IMR-90 (cell line): Measurements from ENCODE around the gene PAX1. TPM values are rescaled to one million over a fixed set of nuclear protein-coding genes. Genes with fewer than 3 reads are reported as not detected.

Experiments
- ATAC-seq: fragments of 200-7000 bp; cut with Tn5 transposase; 2 replicates; pipeline ENCODE4 v1.9.1; 2020; ENCODE audit warnings: low read depth, mild to moderate bottlenecking, moderate library complexity
- BruUV-seq: library from RNA; stranded (reverse); fragments of 400-500 nt; replicated peaks from 2 replicates; lab custom pipeline; 2021; lab: Mats Ljungman, UMichigan
- CTCF ChIA-PET: fragments of 300-600 bp; formaldehyde crosslinking; extraction: SDS; loops from one replicate; lab custom pipeline; 2021; ENCODE audit warnings: antibody characterized with exemption; lab: Yijun Ruan, JAX
- POLR2A ChIA-PET: fragments of 300-600 bp; sonication (Branson Sonifier 250); formaldehyde crosslinking; loops from one replicate; lab custom pipeline; 2022; ENCODE audit warnings: antibody characterized with exemption; ENCODE audit not compliant: unreplicated experiment; lab: Charles Lee
- DNase-seq: peaks from one replicate; pipeline ENCODE4 v3.0.0; 2013
- H2AFZ ChIP-seq: replicated peaks from 2 replicates; pipeline ENCODE3; 2013; ENCODE audit warnings: low read length, mild to moderate bottlenecking; ENCODE audit not compliant: poor library complexity
- H2AK5ac ChIP-seq: 2 replicates; pipeline ENCODE4 v1.6.1; 2013; ENCODE audit warnings: low read depth, low read length, inconsistent platforms
- H2AK9ac ChIP-seq: replicated peaks from 2 replicates; pipeline ENCODE3; 2013; ENCODE audit warnings: mild to moderate bottlenecking, low read depth, low read length, moderate library complexity; ENCODE audit not compliant: poor library complexity
- H2BK120ac ChIP-seq: 2 replicates; pipeline ENCODE4 v1.6.1; 2013; ENCODE audit warnings: low read depth, low read length, inconsistent platforms
- H2BK15ac ChIP-seq: 3 replicates; pipeline ENCODE4 v1.6.1; 2013; ENCODE audit warnings: low read depth, low read length, inconsistent platforms
- H2BK20ac ChIP-seq: 2 replicates; pipeline ENCODE4 v1.6.1; 2013; ENCODE audit warnings: low read depth, mild to moderate bottlenecking, inconsistent platforms, low read length, moderate library complexity
- H2BK5ac ChIP-seq: 2 replicates; pipeline ENCODE4 v1.6.1; 2013; ENCODE audit warnings: mild to moderate bottlenecking, low read depth, low read length, inconsistent platforms; ENCODE audit not compliant: poor library complexity, severe bottlenecking
- H3K14ac ChIP-seq: replicated peaks from 2 replicates; pipeline ENCODE4 v1.6.1; 2013; ENCODE audit warnings: low read depth, low read length, inconsistent platforms
- H3K18ac ChIP-seq: 2 replicates; pipeline ENCODE4 v1.6.1; 2013; ENCODE audit warnings: low read depth, low read length, control low read depth
- H3K23ac ChIP-seq: 2 replicates; pipeline ENCODE4 v1.6.1; 2013; ENCODE audit warnings: low read depth, low read length, inconsistent platforms
- H3K27ac ChIP-seq: 2 replicates; pipeline ENCODE4 v1.5.1; 2013; ENCODE audit warnings: mild to moderate bottlenecking, control low read depth, low read length; ENCODE audit not compliant: insufficient read depth
- H3K27me3 ChIP-seq: 2 replicates; pipeline ENCODE4 v1.6.1; 2013; ENCODE audit warnings: low read length; ENCODE audit not compliant: control insufficient read depth, insufficient read depth
- H3K36me3 ChIP-seq: 2 replicates; pipeline ENCODE4 v1.6.1; 2013; ENCODE audit warnings: low read length, mixed read lengths; ENCODE audit not compliant: control insufficient read depth, insufficient read depth
- H3K4ac ChIP-seq: 2 replicates; pipeline ENCODE4 v1.6.1; 2013; ENCODE audit warnings: low read depth, low read length, inconsistent platforms
- H3K4me1 ChIP-seq: 2 replicates; pipeline ENCODE4 v1.6.1; 2013; ENCODE audit warnings: low read length, mixed read lengths; ENCODE audit not compliant: control insufficient read depth, insufficient read depth
- H3K4me2 ChIP-seq: 2 replicates; pipeline ENCODE4 v1.6.1; 2013; ENCODE audit warnings: low read depth, mild to moderate bottlenecking, control low read depth, low read length, moderate library complexity
- H3K4me3 ChIP-seq: 2 replicates; pipeline ENCODE4 v1.5.1; 2013; ENCODE audit warnings: low read depth, mild to moderate bottlenecking, control low read depth, low read length, moderate library complexity; ENCODE audit not compliant: insufficient read depth
- H3K56ac ChIP-seq: 2 replicates; pipeline ENCODE4 v1.6.1; 2013; ENCODE audit warnings: low read length, inconsistent platforms; ENCODE audit not compliant: insufficient read depth; ENCODE audit errors: extremely low read depth
- H3K79me1 ChIP-seq, 2 experiments: 2 replicates each; pipeline ENCODE4 v1.6.1; 2013; ENCODE audit warnings: low read length in 2 of 2, inconsistent platforms in 1 of 2, low read depth in 1 of 2
- H3K9ac ChIP-seq: 2 replicates; pipeline ENCODE4 v1.6.1; 2013; ENCODE audit warnings: low read depth, low read length, control low read depth
- H3K9me1 ChIP-seq: 2 replicates; pipeline ENCODE4 v1.6.1; 2013; ENCODE audit warnings: low read length, inconsistent platforms; ENCODE audit not compliant: insufficient read depth
- H3K9me3 ChIP-seq: 2 replicates; pipeline ENCODE4 v1.6.1; 2013; ENCODE audit warnings: low read length; ENCODE audit not compliant: control insufficient read depth, insufficient read depth
- H4K20me1 ChIP-seq: 2 replicates; pipeline ENCODE4 v1.6.1; 2013; ENCODE audit warnings: low read length, inconsistent platforms; ENCODE audit not compliant: insufficient read depth
- H4K5ac ChIP-seq: 2 replicates; pipeline ENCODE4 v1.6.1; 2013; ENCODE audit warnings: mild to moderate bottlenecking, low read depth, low read length, control low read depth
- H4K8ac ChIP-seq, 2 experiments: 2 replicates each; pipeline ENCODE4 v1.6.1; 2013; ENCODE audit warnings: low read depth in 2 of 2, low read length in 2 of 2, control low read depth in 1 of 2, inconsistent platforms in 1 of 2
- H4K91ac ChIP-seq: 2 replicates; pipeline ENCODE4 v1.6.1; 2013; ENCODE audit warnings: low read depth, low read length, inconsistent platforms; ENCODE audit not compliant: insufficient read depth
- CTCF ChIP-seq: conservative IDR thresholded peaks from 2 replicates; pipeline ENCODE4 v1.5.1; 2012; ENCODE audit warnings: mild to moderate bottlenecking, low read depth, low read length, improper control_type of control experiment
- ELK1 ChIP-seq: fragments of 150-350 bp; IDR thresholded peaks from 2 replicates; pipeline ENCODE4 v1.6.1; 2016; ENCODE audit warnings: low read depth, mild to moderate bottlenecking, low read length, moderate library complexity, borderline replicate concordance
- MAZ ChIP-seq: IDR thresholded peaks from 2 replicates; pipeline ENCODE4 v1.6.1; 2012; ENCODE audit warnings: low read depth, mild to moderate bottlenecking, low read length, improper control_type of control experiment, moderate library complexity, borderline replicate concordance
- NFE2L2 ChIP-seq: fragments of 150-350 bp; IDR thresholded peaks from 2 replicates; pipeline ENCODE4 v1.6.1; 2016; ENCODE audit warnings: low read depth, mild to moderate bottlenecking, low read length
- RAD21 ChIP-seq: IDR thresholded peaks from 2 replicates; pipeline ENCODE4 v1.6.1; 2012; ENCODE audit warnings: low read length, improper control_type of control experiment
- SMC3 ChIP-seq: fragments of 150-350 bp; IDR thresholded peaks from 2 replicates; pipeline ENCODE4 v1.6.1; 2016; ENCODE audit warnings: low read depth, mild to moderate bottlenecking, antibody characterized with exemption, low read length, moderate library complexity
- WGBS, 2 experiments: methylation state at CpG; one replicate each; pipeline versions ENCODE4 v1.1.5 to v1.1.7; 2013; ENCODE audit warnings: missing lambda C conversion rate in 2 of 2; ENCODE audit not compliant: insufficient read length in 1 of 2; ENCODE audit errors: extremely low coverage in 2 of 2; 5-methylcytosine and 5-hydroxymethylcytosine counted together
- dilution Hi-C: fragments of 300-500 bp; cut with HindIII; formaldehyde crosslinking; loops from one replicate; pipeline ENCODE4 v1.14.3; 2018; ENCODE audit warnings: low sequenced_read_pairs; ENCODE audit not compliant: unreplicated experiment
- in situ Hi-C: fragments of 300-500 bp; cut with MboI; formaldehyde crosslinking; loops from 3 replicates; pipeline ENCODE4 v1.14.3; 2019; ENCODE audit warnings: low sequenced_read_pairs, inconsistent platforms, mixed read lengths
- intact Hi-C: fragments of 100-400 bp; cut with micrococcal nuclease; formaldehyde crosslinking; loops from 2 replicates; pipeline ENCODE4 v1.10.0; 2022
- polyA plus RNA-seq, 3 experiments: library from polyadenylated mRNA; depleted of rRNA; stranded (reverse); fragments of >200 nt; gene quantifications; 2 replicates each; pipeline ENCODE4 v1.2.3, GENCODE V29; 2012; ENCODE audit warnings: low replicate concordance in 1 of 3
- total RNA-seq: library from RNA; depleted of rRNA; stranded (reverse); fragments of >200 nt; gene quantifications from 2 replicates; pipeline ENCODE4 v1.2.3, GENCODE V29; 2012

Gene PAX1
- total and polyA plus RNA-seq, 2 of the 4 experiments (the other 2 are of a cell fraction), result not detected

GRCh38 chr20:21715193-21715881 lies 9.9 kb downstream of the PAX1 start (continued):
- TF ChIP-seq CTCF, result no peak

DNA sequence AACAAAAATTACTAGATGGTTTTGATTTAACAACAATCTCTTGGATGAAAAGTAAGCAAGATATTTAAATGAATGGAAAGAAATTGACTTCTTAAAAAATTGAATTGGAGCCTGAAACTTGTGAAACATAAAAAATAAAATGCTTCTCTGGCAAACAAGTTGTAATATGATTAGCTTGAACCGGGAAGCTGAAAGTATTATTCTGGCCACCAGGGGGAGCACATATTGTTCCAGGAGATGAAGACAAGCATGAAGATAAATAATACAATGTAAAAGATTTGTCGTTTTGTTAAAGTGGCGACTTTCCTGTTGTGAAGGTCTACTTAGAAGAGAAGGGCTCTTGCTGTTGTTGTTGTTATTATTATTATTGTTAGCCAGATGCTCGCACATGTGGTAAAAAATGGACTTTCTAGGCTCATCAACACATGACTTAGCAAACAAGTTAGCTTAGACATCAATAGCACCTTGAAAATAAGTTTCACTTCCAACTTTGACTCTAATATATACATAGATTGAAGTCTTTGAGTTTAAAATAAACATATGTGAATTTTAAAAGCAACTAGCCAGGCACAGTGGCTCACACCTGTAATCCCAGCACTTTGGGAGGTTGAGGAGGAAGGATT lies 14.2 kb downstream of the PAX1 start:
- no peak overlapping the region for H3K4me3 ChIP-seq
- TF ChIP-seq MAZ (no peak), NFE2L2 (no peak), CTCF (peak; percentile 62), ELK1 (no peak), SMC3 (peak; percentile 37; the same call in 1 of the 2 replicates), RAD21 (peak; percentile 26; the same call in 1 of the 2 replicates)

More for the DNA sequence above, 14.2 kb downstream of the PAX1 start:
- dilution Hi-C loops (no loop called here), intact Hi-C loops (loop anchor here (1.0 to 5.0 kb wide), 2 partner anchors 593 to 963 kb away; no protein-coding TSS in a partner anchor), in situ Hi-C loops (loop anchor here (25.0 kb wide), 1 partner anchor 593 kb away; no protein-coding TSS in a partner anchor)
- no peak overlapping the region for H2AFZ ChIP-seq
- ChIA-PET POLR2A (no interaction called here), CTCF (interaction anchor here (0.6 to 1.1 kb wide), 6 partner anchors 8 to 593 kb away, joined by 3 to 8 read pairs (median 4); no protein-coding TSS in a partner anchor)
- no peak overlapping the region for H3K27ac ChIP-seq
- H2BK120ac ChIP-seq, result no peak overlapping the region
- peaks cover 9% of the 10 kb centered on the region; the same call in 1 of the 2 replicates for H3K27me3 ChIP-seq
- ATAC-seq, result 0 out of 2 replicates have a peak, but pooled peaks have one; percentile 44
- no peak overlapping the region for H3K4me2 ChIP-seq
- H4K5ac ChIP-seq, result no peak overlapping the region
- H2BK5ac ChIP-seq, result no peak overlapping the region
- H3K9ac ChIP-seq, result no peak overlapping the region
- no peak overlapping the region for H4K8ac ChIP-seq
- no peak overlapping the region for H2AK9ac ChIP-seq
- no peak overlapping the region for H2BK15ac ChIP-seq
- no peaks in the 10 kb centered on the region for H3K9me1 ChIP-seq
- no peaks in the 10 kb centered on the region for H3K79me1 ChIP-seq
- WGBS, 2 experiments, result 0% methylated on average over 1 of the region's 4 CpGs; no CpG with 5 or more reads in 1 of the 2 experiments
- H3K23ac ChIP-seq, result no peak overlapping the region
- no peak overlapping the region for H3K56ac ChIP-seq
- H3K18ac ChIP-seq, result no peak overlapping the region
- H3K4ac ChIP-seq, result no peak overlapping the region
- H4K20me1 ChIP-seq, result no peaks in the 10 kb centered on the region
- H3K36me3 ChIP-seq, result no peaks in the 10 kb centered on the region
- no peak overlapping the region for H4K91ac ChIP-seq
- no peak overlapping the region for H3K14ac ChIP-seq
- BruUV-seq, result no TSS peak
- DNase-seq, result peak; percentile 47
- no peak overlapping the region for H2AK5ac ChIP-seq
- H2BK20ac ChIP-seq, result no peak overlapping the region
- peaks cover 1% of the 10 kb centered on the region; the same call in 1 of the 2 replicates for H3K9me3 ChIP-seq
- H3K4me1 ChIP-seq, result no peaks in the 10 kb centered on the region
